Iris pigment epithelial cell (primary cell): ENCODE data around the gene HAUS2.
A peak's percentile ranks its signal among the peaks of the same experiment; 100 is the strongest.
"Not testable (repeated sequence)": the region's sequence is repeated elsewhere in the genome, so short reads cannot be mapped to it uniquely, and the experiment has no call there.

Experiments
- DNase-seq: peaks from one replicate; pipeline ENCODE4 v3.0.0-alpha.2; 2011; ENCODE audit warnings: low read depth

The HAUS2 gene

DNA sequence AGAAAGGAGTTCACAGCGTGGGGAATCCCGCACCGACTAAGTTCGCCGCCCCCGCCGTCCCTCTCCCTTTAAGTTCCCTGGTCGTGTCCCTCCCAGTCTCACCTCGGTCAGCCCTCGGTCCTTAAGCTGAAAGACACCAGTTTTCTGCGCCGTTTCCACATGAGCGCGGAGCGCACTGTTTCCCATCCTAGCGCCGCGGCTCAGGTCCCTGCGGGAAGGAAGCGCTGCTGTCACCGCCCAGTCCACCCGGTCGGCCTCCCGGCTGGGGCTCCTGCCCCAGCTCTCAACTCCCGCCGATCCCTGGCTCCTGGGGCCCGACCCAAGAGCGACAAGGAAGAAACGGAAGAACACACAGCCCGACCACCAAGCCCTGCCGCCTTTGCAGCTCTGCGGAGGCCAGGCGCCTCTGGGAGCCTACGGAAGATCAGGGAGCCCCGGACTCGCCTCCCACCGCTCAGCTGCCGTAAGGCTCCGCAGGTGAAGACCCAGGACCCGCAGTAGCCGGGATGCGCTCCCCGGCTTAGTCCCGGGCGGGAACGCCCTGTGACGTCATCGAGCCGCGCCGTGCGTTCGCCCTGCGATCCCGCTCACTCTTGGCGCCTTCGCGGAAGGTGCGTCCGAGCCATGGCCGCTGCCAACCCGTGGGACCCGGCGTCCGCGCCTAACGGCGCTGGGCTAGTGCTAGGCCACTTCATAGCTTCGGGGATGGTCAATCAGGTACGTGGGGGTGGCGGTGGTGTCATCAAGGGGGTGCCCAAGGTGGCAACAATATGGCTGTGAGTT lies at the start of gene HAUS2, which contains the start of gene LRRC57:
HAUS2 (plus strand) TSS at position 590 of the 783 bp plus-strand sequence; CDS start at position 625, 35 bp downstream.
LRRC57 (minus strand) TSS at position 545 of the 783 bp plus-strand sequence; CDS start at position 186, 359 bp downstream.
- DNase-seq, result peak; percentile 83

DNA sequence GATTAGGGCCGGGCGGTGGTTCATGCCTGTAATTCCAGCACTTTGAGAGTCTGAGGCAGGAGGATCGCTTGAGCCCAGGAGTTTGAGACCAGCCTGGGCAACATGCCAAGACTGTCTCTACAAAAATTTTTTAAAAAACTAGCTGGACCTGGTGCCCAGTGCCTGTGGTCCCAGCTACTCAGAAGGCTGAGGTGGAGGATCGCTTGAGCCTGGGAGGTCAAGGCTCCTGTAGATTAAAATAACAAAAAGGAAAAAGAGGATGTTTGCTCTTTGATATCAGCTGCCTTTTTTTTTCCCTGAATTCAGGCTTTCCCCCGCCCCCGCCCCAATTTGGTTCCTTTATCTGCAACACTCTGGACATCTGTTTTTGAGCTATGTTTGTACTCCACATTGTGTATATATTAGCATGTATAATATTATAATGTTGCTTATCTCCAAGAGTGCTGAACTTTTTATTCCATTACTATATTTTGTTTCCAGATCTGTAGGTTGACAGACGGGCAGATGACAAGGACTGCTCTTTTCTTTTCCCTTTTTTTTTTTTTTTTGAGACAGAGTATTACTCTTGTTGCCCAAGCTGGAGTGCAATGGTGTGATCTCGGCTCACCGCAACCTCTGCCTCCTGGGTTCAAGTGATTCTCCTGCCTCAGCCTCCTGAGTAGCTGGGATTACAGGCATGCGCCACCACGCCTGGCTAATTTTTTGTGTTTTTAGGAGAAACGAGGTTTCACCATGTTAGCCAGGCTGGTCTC lies 48.6 kb upstream of the HAUS2 start:
- DNase-seq, result no peak

DNA sequence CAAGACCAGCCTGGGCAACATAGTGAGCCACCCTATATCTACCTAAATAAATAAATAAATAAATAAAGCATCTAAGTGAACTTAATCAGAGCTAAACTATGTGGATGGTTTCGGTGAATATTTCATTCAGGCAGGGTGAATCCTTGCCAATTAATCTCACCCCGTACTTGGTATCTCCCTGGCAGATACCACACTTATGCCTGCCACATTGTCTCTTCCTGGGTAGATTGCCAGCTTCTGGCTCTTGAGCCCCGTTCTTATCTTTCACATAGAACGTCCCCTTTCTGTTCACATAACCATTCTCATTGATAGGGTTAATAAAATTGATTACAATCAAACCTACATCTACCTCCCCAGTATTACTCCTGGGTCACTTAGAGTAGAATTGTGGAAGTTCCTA lies 46.2 kb upstream of the HAUS2 start:
- no peak for DNase-seq

DNA sequence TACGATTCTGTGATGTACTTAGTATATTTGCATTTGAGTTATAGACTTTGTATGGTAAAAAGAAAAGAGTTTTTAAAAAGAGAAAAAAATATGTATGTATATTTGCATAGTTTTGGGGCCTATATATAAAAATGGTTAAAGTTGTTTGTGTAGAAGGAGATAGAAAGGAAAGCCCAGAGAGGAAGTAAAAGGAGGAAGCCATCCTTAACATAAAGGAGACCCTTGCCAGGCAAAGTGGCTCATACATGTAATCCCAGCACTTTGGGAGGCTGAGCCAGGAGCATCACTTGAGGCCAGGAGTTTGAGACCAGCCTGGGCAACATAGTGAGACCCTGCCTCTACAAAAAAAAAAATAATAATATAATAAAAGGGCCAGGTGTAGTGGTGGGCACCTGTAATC lies 44.8 kb upstream of the HAUS2 start:
- no peak for DNase-seq

DNA sequence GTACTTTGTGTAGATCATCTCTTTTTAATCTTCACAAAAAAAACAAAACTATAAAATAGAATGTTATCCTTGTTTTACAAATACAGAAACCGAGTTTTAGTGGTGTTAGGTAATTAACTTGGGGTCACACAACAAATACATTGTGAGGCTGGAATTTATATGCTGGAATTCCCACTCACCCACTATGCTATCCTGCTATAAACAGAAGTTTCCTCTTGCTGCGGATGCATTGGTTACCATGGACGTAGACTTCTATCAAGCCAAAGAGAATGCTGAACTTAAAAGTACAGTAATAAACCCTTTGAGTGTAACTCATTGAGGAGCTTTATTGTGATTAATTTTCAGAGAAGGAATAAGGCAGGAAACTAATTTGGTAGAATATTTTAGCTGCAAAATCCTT lies 44.0 kb upstream of the HAUS2 start:
- DNase-seq, result no peak

DNA sequence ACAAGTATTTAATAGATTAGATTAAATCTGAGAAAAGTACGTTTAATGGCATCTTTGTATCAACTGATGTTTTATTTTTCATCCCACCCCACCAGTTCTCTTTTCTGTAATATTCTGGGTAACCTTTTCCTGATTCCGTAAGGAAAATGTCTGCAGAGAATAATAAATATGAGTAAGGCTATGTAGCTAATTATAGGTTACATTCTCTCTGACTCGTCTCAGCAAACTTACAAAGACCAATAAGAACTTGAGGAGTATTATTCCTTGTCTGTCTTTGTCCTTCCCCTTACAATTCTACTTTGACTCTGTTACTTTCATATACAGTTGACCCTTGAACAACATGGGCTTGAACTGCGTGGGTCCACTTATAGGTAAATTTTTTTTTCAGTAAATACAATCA lies 41.1 kb upstream of the HAUS2 start:
- no peak for DNase-seq

DNA sequence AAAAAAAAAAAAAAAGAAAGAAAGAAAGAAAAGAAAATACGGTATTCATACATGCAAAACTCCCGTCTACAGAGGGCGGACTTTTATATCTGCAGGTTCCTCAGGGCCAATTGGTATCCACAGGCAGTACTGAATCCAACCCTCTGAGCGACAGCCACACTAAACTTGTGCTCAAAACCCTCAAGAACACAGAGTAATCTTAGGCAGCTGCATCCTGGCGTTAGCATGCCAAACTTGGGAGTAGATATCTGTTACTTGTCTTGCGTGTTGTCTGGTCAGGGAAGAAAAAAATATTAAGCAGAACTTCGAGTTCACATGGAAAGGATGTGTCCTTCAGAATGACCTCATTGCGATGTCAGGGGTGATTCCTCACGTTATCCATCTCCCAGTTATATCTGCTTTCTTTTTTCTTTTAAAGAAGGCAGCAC lies 40.4 kb upstream of the HAUS2 start:
- no peak for DNase-seq

DNA sequence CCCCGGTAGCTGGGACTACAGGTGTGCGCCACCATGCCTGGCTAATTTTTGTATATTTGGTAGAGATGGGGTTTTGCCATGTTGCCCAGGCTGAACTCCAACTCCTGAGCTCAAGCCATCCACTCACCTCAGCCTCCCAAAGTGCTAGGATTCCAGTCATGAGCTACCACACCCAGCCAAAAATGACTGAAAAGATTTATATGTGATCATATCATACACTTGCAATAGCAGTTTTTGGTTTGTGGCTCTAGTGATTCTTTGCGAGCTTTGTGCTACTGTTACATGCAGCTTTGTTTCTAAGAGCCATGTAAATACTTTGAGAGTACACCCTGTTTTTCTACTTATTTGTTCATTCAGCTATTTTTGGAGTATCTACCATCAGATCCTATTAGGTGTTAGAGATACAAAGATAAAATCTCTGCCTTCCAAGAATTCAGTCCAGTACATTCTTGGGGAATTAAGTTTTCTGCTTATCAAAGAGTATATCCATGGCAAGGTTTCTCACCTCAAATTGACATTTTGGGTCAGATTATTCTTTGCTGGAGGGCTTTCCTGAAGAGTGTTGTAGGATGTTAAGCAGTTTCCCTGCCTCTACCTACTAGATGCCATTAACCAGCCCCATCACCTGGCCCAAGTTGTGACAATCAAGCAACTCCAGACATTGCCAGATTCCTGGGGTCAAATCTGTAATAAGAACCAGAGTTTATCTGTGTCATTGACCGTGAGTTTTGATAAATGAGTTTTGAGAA lies 38.2 kb upstream of the HAUS2 start:
- no peak for DNase-seq

DNA sequence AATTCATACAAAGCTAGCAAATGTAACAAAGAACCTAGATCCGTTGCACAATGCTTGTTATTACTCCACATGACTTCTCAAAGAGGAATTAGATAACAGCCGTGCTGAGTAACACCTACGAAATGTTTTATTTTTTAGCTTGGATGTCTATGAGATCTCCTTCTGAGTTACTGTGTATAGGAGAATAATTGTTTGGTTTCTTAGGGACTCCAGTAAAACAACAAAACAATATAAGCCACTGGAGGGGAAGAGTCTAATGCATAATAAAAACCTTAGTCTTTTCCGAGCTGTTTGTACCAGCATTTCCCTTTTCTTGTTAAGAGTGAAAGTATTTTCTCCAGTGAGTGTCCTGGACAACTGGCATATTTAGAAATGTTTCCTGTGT lies 37.6 kb upstream of the HAUS2 start:
- DNase-seq, result peak; percentile 89

DNA sequence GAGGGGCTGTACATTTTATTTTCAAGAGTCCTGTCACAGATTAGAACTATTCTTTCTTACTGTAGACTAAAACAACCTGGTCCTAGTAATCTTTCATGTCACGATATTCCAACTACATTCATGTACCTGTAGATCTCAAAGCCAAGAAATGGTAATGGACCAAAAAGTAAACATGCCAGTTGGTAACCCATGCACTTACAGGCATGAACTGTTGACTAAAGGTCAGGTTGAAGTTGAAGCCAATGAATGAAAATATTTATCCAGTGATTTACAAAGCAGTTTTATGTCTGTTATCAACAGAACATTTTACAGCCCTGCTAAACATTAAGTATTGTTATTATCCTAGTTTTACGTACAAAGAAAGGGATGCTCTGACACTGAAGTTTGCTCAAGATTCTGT lies 25.3 kb upstream of the HAUS2 start:
- no peak for DNase-seq

DNA sequence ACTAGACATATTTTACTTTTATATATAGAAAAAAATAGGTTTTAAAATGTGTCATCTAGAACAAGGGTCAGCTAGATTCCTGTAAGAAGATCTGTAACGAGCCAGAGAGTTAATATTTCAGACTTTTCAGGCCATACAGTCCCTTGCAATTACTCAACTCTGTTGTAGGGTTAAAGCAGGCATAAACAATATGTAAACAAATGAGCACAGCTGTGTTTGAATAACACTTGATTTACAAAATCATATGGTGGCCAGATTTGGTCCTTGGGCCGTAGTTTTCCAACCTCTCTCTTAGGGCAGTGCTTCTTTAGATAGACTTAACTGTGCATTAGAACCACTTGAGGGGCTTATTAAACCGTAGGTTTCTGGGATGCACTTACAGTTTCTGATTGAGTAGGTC lies 19.7 kb upstream of the HAUS2 start:
- DNase-seq, result no peak

DNA sequence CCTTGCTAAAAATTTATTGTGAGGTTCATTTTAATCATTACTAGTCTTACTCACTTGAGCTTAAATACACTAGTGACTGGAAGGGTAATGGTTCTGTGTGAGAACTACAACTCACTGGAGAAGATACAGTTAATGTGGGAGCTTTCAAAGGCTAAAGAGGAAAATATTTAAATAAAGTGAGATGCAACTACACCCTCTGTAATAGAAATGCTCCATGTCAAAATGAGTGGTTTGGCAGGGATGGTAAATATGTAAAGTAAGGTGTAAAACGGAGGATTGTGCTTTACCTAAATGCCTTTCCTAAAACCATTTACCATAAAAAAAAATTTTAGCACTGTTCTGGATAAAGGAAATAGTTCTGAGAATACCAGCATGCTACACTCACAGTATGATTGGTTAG lies 15.4 kb upstream of the HAUS2 start:
- no peak for DNase-seq

DNA sequence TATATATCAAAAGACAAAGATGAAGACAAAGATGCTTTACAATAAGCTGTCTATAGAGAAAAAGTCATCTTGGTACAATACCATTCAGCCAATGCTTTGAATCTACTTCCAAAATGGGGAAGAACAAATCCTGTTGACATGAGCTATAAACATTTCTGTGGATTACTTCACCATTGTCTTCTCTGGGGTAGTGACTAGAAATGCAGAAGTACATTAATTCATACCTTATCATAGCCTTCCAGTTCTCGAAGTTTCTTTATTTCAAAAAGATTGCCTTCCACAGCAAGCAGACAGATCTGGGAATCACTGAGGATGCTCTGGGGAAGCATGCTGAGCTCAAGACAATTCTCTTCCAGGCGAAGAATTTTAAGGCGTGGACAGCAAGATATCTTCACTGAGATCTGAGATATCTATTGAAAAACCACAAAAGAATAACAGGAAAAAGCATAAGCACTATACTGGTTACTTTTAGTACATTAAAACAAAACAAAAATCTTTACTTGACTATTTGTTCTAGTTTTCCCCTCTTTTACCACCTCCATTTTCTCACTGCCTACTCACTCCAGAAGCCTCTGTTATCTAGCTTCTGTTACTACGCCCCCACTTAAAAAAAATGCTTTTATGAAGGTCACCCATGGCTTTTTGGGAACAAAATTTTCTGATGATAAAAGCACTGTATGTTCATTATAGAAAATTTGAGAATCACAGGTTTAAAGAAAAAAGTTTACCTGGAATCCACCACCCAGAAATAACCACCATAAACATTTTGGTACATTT lies 3.6 kb upstream of the HAUS2 start:
- peak; percentile 34 for DNase-seq

DNA sequence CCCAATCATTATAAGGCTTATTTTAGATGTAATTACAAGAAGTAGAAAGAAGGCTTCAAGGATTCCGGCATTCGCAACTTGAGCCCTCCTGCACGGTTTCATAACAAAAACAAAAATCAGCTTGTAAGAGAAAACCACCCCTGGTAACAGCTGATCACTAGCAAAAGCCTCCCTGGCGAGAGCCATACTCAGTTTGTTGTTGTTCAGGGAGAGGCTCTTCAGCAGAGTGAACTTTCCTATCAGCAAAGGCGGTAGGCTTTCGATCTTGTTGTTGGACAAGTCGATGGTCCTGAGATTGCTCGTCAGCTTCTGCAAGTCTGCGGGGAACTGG lies 755 bp upstream of the HAUS2 start:
- DNase-seq, result peak; percentile 78

DNA sequence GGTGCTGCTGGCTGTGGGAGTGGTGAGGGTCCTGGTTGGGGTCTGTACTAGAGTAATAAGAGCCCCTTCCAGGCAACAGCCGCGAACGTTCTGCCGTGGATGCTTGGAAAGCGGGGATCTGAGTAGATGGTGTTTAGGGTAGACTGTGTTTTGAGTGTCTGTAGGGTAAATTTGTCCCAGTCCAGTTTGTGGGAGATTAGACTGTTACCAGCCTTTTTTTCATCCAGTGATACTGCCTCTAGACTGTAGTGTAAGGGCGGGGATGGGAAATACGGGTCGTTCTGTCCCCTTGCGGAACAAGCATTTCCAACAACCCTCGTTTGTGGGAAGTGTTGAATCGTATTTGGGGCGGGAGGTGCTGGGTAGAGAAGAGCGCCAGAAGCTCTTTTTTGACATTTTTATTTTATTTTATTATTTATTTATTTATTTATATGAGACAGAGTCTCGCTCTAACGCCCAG lies 424 bp downstream of the HAUS2 start:
- DNase-seq, result peak; percentile 9

DNA sequence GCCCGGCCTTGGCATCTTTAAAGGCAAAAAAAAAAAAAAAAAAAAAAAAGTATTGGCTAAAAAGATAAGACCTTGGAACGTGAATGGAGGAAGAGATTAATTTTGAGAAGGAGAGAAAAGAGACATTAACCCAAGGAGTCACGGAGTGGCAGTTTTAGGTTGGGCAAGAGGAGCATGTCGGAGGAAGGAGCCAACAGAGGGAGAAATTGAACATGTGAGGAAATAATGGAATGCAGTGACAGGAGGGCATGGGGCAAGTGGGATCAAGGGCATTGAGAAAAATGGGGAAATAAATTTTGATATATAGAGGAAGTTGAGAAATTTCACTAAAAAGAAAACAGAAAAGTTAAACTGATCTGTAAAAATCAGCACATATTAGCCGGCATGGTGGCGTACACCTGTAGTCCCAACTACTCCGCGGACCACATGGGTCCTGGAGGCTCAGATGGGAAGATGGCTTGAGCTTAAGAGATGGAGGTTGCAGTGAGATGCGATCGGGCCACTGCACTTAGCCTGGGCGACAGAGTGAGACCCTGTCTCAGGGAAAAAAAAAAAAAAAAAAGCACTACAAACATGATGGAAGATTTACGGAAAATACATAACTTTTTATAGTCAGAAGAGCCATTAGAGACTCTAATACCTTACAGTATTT lies 1.2 kb downstream of the HAUS2 start:
- no peak for DNase-seq

DNA sequence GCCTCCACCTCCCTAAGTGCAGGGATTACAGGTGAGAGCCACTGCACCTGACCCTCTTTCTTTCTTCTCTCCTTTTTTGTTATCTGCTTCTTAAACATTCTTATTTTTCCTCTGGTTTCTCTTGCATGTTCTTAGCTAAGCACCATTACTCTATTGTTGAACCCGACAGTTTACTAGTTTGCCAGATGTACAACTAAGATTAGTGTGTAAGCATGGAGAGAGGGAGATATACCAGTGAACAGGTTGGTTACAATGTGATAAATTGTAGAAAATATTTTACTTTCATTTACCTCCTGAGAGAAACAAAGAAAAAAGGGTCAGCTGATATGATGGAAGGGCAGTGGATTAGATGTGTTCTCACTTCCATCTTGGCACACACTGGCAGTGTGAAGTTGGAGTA lies 4.9 kb downstream of the HAUS2 start:
- no peak for DNase-seq

DNA sequence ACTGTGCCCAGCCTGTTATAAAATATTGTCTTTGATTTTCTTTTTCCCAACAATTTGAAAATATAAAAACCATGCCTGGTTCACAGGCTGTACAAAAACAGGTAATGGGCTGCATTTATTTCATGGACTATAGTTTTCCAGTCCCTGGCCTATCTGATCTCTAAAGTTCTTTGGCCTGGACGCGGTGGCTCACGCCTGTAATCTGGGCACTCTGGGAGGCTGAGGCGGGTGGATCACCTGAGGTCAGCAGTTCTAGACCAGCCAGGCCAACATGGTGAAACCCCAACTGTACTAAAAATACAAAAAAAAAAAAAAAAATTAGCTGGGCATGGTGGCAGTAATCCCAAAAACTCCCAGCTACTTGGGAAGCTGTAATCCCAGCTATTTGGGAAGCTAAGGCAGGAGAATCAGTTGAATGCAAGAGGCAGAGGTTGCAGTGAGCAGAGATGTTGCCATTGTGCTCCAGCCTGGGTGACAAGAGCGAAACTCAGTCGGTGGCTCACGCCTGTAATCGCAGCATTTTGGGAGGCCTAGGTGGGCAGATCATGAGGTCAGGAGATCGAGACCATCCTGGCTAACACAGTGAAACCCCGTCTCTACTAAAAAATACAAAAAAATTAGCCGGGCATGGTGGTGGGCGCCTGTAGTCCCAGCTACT lies 8.0 kb downstream of the HAUS2 start:
- not testable (repeated sequence) for DNase-seq

DNA sequence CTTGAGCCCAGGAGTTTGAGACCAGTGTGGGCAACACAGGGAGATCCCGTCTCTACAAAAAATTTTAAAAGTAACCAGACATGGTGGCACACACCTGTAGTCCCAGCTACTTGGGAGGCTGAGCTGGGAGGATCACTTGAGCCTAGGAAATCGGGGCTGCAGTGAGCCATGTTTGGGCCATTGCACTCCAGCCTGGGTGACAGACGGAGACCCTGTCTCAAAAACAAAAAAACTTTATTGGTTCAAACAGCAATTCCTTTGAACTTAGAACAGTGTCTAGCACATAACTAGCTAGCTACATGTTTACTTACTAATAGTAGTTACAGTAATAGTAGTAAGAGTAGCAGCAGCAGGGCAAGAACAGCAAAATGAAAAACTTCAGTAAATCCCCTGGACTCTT lies 10.1 kb downstream of the HAUS2 start:
- no peak for DNase-seq

DNA sequence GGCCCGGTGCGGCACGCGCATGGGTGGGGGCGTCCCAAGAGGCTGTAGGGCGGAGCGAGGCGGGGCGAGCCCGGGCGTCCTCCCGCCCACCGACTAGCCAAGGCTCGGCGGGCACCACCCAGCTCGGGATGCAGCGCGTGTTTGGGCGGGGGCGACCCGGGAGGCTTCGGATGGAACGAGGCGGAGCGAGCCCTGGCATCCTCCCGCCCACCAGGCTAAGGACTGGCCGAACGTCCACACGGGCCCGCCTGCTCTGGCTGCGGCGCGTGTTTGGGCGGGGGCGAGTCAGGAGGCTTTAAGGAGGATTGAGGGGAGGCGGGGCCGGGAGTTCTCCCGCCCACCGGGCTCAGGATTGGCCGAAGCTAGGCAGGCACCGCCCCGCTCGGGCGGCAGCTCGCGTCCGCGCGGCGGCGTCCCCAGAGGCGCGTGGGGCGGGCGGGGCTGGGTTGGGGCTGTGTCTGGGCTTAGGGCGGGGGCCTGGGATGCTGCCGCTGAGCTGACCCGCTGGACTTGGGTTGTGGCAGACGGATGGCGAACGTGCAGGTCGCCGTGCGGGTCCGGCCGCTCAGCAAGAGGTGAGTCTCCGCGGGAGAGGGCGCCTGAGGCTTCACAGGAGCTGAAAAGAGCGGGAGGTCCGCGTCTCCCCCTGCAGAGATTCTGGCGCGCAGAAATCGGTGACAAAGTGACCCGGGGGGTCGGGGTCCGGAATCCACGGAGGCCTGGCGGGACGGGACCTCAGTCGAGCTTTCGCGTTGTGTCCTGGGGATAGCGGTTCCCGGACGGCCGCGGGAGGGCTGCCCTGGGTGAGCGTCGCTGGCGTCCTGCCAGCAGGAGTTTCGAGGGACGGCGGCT lies 26.8 kb downstream of the HAUS2 start, which contains the start of gene STARD9:
STARD9 (plus strand) TSS at position 419 of the 852 bp plus-strand sequence; CDS start at position 529, 110 bp downstream.
- peak; percentile 99 for DNase-seq
